Measurements from ENCODE around the gene NKD1.
"Not testable (repeated sequence)": the region's sequence is repeated elsewhere in the genome, so short reads cannot be mapped to it uniquely, and the experiment has no call there.

The NKD1 gene

GRCh38 chr16:50520451-50521245 lies 27.5 kb upstream of the NKD1 start:
- DNase-seq: no peak

GRCh38 chr16:50521246-50521900 lies 26.8 kb upstream of the NKD1 start:
- no peak for DNase-seq

GRCh38 chr16:50522324-50522723 lies 25.9 kb upstream of the NKD1 start:
- no peak for DNase-seq

- DNase-seq: no peak
Measured at GRCh38 chr16:50523710-50524109, 24.5 kb upstream of the NKD1 start.

GRCh38 chr16:50525262-50525661 lies 22.9 kb upstream of the NKD1 start:
- no peak for DNase-seq

- DNase-seq: no peak
Measured at GRCh38 chr16:50525716-50526115, 22.5 kb upstream of the NKD1 start.

- DNase-seq: no peak
Measured at GRCh38 chr16:50526249-50526648, 21.9 kb upstream of the NKD1 start.

- no peak for DNase-seq
Measured at GRCh38 chr16:50526796-50527195, 21.4 kb upstream of the NKD1 start.

- no peak for DNase-seq
Measured at GRCh38 chr16:50528820-50529219, 19.4 kb upstream of the NKD1 start.

GRCh38 chr16:50529334-50529733 lies 18.9 kb upstream of the NKD1 start:
- no peak for DNase-seq

- no peak for DNase-seq
Measured at GRCh38 chr16:50530277-50531236, 17.6 kb upstream of the NKD1 start.

- no peak for DNase-seq
Measured at GRCh38 chr16:50531359-50531758, 16.8 kb upstream of the NKD1 start.

GRCh38 chr16:50531901-50532300 lies 16.3 kb upstream of the NKD1 start:
- no peak for DNase-seq

GRCh38 chr16:50532576-50532975 lies 15.6 kb upstream of the NKD1 start:
- DNase-seq: no peak

- no peak for DNase-seq
Measured at GRCh38 chr16:50533317-50533716, 14.9 kb upstream of the NKD1 start.

GRCh38 chr16:50534091-50534490 lies 14.1 kb upstream of the NKD1 start:
- DNase-seq: no peak

- DNase-seq: no peak
Measured at GRCh38 chr16:50534556-50534955, 13.6 kb upstream of the NKD1 start.

GRCh38 chr16:50534958-50535357 lies 13.2 kb upstream of the NKD1 start:
- no peak for DNase-seq

GRCh38 chr16:50535506-50536257 lies 12.5 kb upstream of the NKD1 start:
- DNase-seq: no peak

GRCh38 chr16:50536258-50536645 lies 11.9 kb upstream of the NKD1 start:
- not testable (repeated sequence) for DNase-seq

- no peak for DNase-seq
Measured at GRCh38 chr16:50537533-50538290, 10.5 kb upstream of the NKD1 start.

Measured in KG1 (cell line).